Activated CD4-positive, alpha-beta T cell treated with anti-CD3 and anti-CD28 coated beads for 1 hour (primary cell): ENCODE measurements around the gene HEXIM2.
A peak's percentile ranks its signal among the peaks of the same experiment; 100 is the strongest.
"Not testable (repeated sequence)": the region's sequence is repeated elsewhere in the genome, so short reads cannot be mapped to it uniquely, and the experiment has no call there.

ENCODE experiments used
- DNase-seq: peaks from one replicate; pipeline ENCODE4 v3.0.0-alpha.2; 2020

Gene HEXIM2

GRCh38 chr17:45171338-45172231 lies 9.9 kb downstream of the HEXIM2 start:
- no peak for DNase-seq

DNA sequence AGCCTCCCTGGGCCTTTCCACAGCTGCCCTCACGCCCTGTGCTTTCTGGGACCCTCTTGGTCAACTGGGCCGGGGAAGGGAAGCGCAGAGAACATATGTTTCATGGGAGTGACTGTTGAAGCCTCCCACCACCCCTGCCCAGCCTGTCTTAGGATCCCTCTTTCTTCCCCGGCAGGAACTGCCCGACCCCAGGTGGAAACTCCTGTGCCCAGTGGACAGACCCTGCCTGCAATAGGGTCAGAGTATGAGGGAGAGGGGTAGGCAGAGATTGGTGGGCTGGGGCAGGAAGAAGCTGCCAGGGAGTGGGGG lies 10.5 kb downstream of the HEXIM2 start:
- no peak for DNase-seq

GRCh38 chr17:45172541-45173286 lies 11.0 kb downstream of the HEXIM2 start:
- peak; percentile 22 for DNase-seq

DNA sequence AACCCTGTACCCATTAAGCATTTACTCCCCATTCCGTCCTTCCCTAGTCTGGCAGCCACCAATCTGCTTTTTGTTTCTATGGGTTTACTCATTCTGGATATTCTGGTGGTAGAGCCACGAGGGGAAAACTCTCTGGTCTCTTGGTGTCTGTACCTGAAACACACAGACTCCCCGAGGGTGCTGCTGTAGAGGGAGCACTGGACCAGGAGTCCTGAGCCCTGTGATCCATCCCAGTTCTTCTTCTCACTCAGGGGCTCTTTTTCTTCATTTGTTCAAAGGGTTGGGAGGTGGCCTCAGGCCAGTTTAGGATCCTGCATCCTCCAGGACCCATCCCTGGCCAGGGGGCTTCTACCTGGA lies 14.1 kb downstream of the HEXIM2 start:
- no peak for DNase-seq

DNA sequence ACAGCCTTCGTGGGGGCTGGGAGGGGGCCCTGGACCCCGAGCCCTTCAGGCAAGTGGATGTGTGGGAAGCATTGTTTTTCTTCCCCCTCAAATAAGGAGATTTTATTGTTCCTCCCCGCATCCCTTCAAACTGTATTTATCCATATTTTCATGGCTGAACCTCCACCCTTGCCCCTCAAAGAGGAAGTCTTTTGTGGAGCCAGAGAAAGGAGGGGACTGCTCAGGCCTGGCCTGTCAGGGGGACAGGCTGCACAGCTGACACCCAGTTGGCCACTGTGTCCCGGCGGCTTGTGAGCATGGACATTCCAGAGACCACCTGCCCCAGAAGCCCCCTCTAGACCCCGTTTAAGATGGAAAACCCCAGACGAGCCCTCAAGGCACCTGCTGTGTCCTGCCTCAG lies 15.9 kb downstream of the HEXIM2 start:
- no peak for DNase-seq

DNA sequence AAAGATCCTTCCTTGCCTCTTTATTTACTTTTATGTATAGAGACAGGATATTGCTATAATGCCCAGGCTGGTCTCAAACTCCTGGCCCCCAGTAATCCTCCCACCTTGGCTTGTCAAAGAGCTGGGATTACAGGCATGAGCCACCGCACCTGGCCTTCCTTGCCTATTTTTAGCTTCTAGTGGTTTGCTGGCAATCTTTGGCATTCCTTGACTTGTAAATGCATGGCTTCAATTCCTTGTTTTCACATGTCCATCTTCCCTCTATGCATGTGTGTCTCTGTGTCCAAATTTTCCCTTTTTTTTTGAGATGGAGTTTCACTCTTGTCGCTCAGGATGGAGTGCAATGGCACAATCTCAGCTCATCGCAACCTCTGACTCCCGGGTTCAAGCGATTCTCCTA lies 22.5 kb downstream of the HEXIM2 start:
- no peak for DNase-seq

DNA sequence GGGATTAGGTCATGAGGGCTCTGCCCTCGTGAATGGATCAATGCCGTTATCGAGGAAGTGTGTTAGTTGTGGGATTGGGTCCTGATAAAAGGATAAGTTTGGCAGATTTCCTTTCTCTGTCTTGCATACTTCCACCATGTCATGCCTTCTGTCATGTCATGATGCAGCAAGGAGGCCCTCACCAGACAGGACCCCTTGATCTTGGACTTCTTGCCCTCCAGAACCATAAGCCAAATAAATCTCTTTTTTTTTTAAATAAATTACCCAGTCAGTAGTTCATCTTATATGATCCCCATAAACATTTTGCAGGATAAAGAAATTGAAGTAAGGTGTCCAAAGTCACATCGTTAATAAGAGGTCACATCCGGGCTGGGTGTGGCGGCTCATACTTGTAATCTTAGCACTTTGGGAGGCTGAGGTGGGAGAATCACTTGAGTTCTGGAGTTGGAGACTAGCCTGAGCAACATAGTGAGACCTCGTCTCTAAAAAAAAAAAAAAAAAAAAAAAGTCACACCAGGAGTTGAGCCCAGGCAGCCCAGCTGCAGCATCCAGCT lies 25.2 kb downstream of the HEXIM2 start:
- DNase-seq: no peak

DNA sequence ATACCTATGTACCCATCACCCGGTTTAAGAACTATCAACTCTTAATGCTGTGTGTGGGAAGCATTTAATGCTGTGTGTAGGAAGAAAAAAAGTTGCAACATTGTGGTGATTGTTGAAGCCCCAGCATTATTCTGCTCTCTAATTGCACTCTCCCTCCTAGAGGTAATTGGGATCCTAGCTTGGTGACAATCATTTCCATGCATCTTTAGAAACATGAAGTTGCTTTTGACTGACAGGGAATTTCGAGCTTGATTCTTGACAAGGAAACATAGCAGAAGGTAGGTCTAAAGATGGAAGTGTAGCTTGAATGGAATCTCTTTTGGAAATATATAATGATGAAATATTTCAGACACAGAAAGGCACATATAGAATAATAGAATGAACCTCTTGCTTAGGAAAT lies 27.3 kb downstream of the HEXIM2 start:
- DNase-seq: no peak

- no peak for DNase-seq
These were observed 29.0 kb downstream of the HEXIM2 start for GRCh38 chr17:45190503-45191255.

GRCh38 chr17:45195424-45195823 lies 33.7 kb downstream of the HEXIM2 start:
- no peak for DNase-seq

GRCh38 chr17:45197108-45197507 lies 35.4 kb downstream of the HEXIM2 start:
- DNase-seq: no peak

- peak; percentile 76 for DNase-seq
These were observed 36.1 kb downstream of the HEXIM2 start for GRCh38 chr17:45197555-45198334.

DNA sequence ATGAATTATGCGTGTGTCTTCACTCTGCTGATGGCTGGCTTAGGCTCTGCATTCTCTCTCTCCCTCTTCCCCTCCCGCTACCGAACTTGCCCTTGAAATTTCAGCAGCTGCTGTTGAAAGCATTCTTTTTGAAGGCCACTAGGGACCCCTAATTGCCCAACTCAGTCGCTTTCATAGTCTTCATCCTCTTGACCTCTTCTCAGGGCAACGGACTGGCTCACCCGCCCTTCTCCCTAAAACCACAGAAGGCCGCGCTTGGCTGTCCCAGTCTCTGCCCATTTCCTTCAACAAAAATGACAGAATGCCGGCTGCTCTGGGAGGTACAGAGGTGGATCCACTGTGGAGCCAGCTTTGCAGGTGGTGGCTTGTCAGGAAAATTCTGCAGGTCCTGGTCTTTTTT lies 39.0 kb downstream of the HEXIM2 start:
- DNase-seq: no peak

DNA sequence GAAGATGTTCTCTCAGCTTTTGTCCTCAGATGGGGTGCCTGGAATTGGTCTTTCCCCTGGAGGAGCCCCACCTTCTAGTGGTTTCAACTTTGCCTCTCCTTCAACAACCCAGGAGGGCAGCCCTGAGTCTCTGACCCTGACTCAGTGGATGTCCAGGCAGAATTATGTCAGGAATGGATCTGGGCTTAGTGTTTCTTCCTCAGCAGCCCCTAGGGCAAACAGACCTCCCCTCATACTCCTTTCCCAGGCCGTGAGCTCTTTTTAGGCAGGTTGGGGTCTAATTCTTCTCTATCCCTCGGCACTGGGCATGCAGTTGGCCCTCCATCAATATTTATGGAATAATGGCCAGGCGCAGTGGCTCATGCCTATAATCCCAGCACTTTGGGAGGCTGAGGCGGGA lies 39.8 kb downstream of the HEXIM2 start:
- DNase-seq: no peak

DNA sequence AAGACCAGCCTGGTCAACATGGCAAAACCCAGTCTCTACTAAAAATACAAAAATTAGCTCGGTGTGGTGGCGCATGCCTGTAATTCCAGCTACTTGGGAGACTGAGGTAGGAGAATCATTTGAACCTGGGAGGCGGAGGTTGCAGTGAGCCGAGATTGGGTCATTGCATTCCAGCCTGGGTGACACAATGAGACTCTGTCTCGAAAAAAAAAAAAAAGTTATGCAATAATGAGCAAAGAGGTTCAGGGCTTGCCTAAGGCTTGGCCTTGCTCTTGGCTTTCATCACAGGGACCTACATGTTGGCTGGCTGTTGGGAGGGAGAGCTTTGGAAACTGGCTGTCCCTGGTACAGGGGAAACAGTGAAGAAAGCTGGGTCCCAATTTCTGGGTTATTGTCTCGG lies 40.2 kb downstream of the HEXIM2 start:
- DNase-seq: not testable (repeated sequence)

DNA sequence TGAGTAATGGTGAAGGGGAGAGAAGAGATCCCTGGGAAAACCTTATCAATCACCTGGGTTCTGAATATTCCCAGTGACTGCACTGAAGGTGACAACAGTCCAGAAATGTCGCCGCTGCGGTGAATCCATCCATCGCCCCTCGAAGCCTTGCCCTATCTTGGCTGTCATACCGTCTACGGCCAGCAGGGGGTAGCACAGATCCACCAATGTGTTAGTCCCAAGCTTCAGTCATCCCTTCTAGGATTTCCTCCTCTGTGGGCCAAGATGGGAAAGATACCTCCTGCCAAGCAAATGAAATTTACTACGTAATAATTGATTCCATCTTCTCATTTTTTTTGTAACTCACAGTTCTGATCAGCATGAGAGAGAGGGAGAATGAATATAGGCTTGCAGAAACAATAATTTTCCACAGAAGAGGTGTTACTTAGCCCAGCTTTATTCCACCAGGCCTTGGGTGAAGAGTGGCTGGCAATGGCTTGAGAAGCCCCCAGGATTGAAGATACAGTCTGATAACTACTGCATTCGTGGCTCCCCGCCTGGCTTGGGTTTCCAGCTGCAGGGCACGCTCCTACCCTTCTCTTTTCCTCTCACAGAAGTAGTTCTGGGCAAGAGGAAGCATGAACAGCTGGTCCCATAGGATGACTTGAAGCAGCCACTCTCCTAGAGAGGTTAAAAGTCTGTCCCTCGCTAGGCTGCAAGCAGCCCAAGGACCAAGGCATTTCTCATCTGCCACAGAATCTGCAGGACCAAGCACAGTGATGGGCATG lies 57.4 kb downstream of the HEXIM2 start:
- DNase-seq: peak; percentile 80
